Skin epidermis (tissue), 12 donors: ENCODE results near the gene SLC36A4.
"Not testable (repeated sequence)": the region's sequence is repeated elsewhere in the genome, so short reads cannot be mapped to it uniquely, and the experiment has no call there.

ENCODE experiments used
- H3K27ac ChIP-seq, 21 experiments: fragments of 200-600 bp; sonication (generic) in 11 of 21; one replicate each; pipeline ENCODE4 v1.5.0; 2020; ENCODE audit warnings: mild to moderate bottlenecking in 3 of 21, inconsistent platforms in 2 of 21, moderate library complexity in 2 of 21
- H3K4me3 ChIP-seq, 7 experiments: fragments of 200-600 bp; sonication (generic) in 2 of 7; one replicate each; pipeline ENCODE4 v1.5.0; 2020; ENCODE audit warnings: inconsistent platforms in 2 of 7, mild to moderate bottlenecking in 2 of 7, moderate library complexity in 1 of 7

Gene SLC36A4

DNA sequence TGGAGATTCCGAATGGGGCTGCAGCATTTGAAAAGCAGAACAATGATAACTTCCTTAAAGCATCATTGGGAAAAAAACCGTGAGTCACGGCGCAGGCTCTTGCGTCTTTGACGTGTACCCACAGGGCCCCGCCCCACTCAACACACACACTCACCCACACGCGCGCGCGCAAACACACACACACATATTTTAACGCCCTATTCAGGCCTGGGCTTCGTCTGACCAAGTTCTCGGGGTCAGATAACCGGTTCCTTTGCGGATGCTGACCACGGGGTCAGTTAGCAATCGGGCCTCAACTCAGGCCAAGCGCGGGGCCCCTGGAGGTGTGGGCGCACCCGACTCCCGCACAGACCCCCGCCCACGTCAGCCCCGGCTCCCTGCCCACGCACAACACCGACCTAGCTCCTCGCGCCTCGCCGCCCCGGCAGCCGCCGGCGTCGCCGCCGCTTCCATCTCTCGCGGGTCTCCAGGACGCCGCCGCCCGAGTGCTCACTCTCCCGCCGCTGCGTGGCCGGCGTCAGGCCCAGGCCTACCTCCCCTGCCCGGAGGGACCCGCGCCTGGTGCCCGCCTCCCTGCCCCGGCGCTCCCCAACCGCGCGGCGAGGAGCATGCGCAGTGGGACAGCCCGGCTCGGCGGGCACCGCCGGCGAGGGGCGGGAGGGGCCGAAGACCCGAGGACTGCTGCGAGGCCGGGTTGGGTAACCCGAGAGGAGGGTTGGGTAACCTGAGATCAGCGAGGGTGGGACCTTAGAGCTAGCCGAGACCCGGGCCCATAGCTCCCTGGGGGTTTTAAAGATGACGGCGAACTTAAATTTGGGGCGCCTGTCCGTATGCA, at the start of gene SLC36A4:
Gene SLC36A4, minus strand, starts transcription at position 612 of the 835 bp plus-strand sequence. Its CDS starts 159 bp downstream, at position 453.
- Histone ChIP-seq H3K4me3 (peak within 1 kb of the TSS; percentile 51 to 85 (median 80)), H3K27ac (peak within 1 kb of the TSS; percentile 89 to 100 (median 98))

DNA sequence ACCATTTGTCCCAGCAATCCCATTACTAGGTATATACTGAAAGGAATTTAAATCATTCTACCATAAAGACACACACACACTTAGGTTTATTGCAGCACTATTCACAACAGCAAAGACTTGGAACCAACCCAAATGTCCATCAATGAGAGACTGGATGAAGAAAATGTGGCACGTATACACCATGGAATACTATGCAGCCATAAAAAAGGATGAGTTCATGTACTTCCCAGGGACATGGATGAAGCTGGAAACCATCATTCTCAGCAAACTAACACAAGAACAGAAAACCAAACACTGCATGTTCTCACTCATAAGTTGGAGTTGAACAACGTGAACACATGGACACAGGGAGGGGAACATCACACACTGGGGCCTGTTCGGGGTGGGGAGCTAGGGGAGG, 49.0 kb upstream of the SLC36A4 start:
- H3K4me3 ChIP-seq, H3K27ac ChIP-seq: not testable (repeated sequence)

DNA sequence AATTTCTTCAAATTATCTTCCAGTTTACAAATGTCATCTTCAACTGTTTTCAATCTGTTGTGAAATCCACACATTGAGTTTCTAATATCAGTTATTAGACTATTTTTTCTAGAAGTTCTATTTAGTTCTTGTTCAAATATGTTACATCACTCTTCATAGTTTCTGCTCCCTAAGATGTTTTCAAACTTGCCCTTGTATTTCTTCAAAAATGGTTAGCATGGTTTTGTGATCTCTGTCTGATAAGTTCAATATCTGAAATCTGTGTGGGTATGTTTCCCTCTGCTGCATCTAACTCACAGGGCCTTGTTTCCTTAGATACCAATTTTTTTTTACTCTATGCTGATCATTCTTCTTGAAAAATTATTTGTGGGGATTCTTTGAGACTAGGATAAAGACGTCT, 46.2 kb upstream of the SLC36A4 start:
- Histone ChIP-seq H3K27ac (no peak overlapping the region), H3K4me3 (no peak overlapping the region)

DNA sequence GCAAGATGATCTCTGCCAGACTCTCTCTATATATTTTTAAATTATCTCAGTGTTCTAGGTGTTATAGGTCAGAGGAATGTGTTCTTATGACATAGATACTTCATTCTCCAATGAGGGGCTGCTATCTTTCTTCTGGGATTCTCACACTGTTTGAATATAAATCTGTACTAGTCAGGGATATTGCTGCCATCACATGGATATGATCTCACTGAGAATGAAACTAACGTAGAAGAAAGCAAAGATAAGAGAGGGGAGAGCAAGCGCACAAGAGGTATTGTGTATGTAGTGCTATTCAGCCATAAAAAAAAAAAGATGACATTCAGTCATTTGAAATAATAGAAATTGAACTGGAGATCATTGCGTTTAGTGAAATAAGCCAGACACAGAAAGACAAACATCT, 42.2 kb upstream of the SLC36A4 start:
- H3K4me3 ChIP-seq = no peak overlapping the region
- no peak overlapping the region for H3K27ac ChIP-seq

DNA sequence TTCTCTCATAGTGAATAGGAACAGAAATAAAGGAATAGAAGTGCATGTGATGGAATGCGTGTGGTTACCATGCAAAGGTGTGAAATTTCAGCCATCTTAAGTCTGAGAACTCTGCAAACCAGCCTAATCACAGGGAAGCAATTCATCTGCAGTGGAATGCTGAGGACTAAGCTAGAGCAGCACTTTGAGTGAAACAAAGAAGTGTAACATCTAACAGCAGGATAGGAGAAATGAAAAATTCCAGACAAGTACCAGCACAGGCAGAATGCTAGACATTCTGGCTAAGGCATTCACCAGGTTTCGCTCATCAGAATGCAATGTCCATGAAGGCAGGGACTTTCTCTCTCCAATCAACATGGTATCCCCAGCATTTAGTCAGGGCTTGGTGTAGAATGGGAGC, 41.2 kb upstream of the SLC36A4 start:
- Histone ChIP-seq H3K27ac (no peak overlapping the region), H3K4me3 (no peak overlapping the region)

DNA sequence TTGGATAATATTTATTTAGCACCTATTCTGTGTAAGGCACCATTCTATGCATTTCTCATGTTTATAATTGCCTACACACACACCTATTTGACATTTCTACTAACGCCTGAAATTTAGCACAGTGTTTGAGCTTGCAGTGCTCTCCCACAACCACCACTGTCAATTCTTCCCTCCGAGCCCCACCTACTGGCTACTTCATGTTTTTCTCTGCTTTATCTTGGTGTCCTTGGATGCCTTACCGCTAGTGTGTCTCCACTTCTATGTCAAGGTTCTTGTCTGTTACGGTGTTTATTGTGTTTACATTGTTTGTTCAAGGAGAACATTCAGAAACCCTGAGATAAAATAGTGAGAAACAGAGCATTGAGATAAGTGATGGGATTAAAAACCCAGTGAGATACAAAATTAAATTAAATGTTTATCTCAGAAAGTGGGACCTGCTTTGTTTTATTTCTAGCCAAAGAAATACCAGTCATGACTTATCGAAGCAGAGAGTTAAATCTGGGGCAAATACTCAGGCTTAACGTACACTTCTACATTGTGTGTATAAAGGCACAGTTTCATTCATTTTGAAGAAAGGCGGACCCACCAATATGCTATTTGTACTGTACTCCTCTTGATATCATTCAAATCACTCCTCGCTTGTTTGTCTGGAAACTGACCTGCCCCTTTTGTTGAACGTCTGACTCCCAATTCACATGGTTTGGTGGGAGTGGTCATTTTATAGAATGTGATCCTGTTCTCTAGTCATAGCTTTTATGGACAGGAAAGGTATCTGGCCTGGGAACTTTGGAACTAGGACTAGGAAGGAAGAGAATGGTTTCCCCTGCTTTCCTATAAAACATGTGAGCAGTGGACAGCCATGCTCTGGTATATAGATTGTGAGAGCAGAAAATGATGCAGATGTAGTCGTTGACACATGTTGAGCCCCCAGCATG, 39.2 kb upstream of the SLC36A4 start:
- H3K4me3 ChIP-seq = no peak overlapping the region

DNA sequence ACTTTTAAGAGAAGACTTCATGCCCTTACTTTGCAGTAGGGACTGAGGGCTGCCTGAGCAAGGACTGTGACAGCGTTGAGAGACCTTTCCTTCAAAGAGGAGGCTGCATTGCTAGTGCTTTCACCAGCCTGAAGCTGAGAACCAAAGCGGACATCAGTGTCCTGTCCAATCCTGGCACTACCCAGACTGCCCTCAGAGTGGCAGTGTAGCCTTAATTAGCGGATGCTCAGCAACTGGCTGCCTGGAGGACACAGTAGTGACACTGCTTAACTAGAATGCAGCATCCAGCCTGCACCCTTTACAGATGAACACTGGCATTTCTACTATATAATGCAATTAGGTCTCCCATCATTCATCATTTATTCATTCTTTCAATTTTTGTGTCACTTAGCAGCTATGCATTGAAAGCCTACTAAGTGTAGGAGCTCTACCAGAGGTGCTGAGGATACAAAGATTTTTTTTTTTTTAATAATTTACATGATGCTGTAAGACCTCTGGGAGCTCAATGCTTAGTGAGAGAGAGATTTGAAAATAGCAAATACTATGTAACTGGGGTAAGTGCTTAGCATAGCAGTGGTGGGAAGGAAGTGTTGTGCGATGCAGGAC, 36.9 kb upstream of the SLC36A4 start:
- Histone ChIP-seq H3K27ac (no peak overlapping the region), H3K4me3 (no peak overlapping the region)

More for the DNA sequence above, 39.2 kb upstream of the SLC36A4 start:
- H3K27ac ChIP-seq = no peak overlapping the region

DNA sequence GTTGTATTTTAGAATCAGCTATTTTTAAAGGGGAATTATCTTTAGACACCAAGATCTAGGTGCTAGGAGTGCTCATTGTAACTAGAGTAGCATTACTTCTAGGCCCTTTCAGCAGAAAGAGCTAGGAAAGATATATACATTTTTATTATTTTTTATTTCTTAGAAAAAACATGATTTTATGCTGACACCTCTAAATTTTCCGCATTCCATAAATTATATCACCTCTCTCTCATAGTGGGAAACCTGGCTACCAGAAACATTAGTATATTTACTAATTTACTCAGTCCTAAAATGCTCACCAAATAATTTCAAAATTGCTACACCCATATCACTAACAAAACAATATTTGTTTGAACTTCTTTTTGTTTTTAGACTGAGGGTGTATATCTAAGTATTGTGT, 32.1 kb upstream of the SLC36A4 start:
- no peak overlapping the region for H3K27ac ChIP-seq
- no peak overlapping the region for H3K4me3 ChIP-seq

DNA sequence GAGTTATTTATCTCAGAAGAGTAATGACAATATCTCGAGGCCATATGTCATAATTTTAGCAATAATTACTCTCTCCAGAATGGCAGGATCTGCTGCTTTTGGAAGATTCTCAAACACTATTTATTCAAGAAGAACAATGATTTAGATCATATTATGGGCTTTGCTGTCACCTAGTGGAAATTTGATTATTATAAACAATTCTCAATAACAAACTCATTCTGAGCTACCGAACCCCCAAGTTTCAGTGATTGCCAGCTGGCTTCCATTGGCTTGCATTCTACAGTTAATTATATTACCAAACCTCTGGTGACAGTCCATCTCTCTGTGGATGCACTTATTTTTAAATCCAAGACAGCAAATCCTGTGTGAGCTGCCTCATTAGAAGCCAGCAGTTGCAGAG, 27.9 kb upstream of the SLC36A4 start:
- H3K4me3 ChIP-seq = no peak overlapping the region
- H3K27ac ChIP-seq = no peak overlapping the region

DNA sequence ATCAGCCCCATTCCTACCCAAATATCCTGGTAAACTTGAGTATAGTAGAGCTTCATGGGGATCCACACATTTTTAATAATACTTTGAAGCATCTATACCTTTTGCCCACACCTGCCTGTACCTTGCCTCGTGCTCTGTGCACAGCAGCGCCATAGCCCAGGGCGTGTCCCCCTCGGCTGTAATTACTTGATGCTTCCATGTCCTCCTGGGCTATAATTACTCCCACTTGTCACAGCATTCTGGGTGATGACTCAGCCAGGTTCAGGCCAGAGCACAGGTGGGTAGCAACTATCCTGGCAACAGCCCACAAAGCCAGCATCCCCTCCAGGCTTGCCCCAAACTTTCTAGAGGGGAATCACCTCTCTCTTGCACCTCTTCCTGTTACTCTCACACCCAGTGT, 23.7 kb upstream of the SLC36A4 start:
- H3K27ac ChIP-seq = no peak overlapping the region
- H3K4me3 ChIP-seq = no peak overlapping the region

DNA sequence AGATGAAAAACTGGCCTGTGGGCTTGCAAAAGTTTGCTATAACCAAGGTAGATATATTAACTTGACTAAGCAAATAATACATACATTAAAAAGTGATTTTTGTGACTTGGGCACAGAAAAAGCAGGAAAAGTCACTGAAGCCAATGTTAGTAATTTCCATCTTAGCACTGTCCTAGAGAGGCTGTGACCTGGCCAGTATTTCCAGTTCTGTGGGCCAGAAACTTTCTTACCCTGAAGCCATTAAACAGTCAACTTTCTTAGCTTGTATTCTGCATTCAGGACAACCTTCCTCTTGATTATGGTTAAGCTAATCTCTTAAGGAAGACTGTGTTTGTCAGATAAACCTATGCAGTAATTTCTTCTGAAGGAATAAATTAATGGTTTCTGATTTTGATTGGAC, 22.3 kb upstream of the SLC36A4 start:
- H3K27ac ChIP-seq = no peak overlapping the region
- H3K4me3 ChIP-seq = no peak overlapping the region

DNA sequence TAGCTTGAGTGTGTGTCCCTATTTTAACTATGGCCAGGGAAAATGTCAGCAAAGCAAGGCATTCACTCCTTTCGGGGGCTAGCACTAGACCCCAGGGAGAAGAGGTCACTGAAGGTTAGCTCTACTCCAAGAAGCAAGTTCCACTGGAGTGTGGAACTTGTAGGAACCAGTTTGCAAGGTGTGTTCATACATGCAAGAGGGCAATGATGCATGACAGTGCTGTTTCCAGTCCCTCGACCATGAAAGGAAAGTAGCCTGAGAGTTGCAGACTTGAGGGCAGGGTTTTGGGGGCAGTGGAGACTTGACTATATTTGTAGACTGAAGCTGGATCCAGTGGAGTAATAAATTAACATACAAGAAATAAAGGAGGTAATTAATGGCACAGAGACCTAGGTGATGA, 21.6 kb upstream of the SLC36A4 start:
- no peak overlapping the region for H3K4me3 ChIP-seq
- H3K27ac ChIP-seq = no peak overlapping the region

DNA sequence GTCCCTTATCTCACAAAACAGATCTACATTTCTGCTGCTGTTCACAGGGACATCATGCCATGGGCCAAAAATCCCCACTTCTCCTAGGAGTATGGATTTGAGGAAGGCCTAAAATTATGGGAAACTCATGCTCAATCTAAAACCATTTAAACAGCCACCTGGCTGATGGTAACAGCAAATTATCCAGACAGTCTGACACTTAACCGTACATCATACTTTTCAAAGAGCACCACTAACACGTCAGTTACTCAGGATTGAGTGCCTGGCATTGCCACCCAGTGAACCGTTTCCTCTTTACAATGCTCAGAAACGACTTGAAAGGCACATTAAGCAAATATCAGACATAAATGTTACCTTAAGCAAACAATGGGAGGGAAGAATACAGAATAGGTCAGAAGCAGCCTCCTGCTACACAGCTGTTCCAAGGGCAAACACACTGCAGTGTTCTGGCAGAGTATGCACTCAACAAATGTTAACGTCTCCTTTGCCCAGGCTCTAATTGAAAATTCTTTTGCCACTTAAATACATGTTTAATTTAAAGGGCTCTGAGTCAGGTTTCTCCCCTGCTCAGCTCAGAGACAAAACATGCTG, 18.8 kb upstream of the SLC36A4 start:
- no peak overlapping the region for H3K4me3 ChIP-seq
- no peak overlapping the region for H3K27ac ChIP-seq

DNA sequence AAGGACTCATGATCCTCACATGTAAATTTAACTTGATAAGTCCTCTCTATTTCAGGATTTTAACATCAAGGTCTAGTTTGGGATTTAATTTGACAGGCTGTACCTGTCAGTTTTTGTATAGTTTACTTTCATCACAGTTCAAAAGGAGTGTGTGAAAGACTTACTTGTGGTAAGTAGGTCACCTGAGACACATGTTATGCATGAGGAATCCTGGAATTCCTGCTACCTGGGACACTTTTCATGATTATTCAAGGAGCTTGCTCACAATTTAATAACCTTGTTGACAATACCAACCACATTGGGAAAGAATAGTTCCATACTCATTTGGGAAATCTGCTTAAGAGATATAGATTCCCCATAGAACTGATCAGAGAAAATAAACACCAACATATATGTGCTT, 15.8 kb upstream of the SLC36A4 start:
- no peak overlapping the region for H3K4me3 ChIP-seq

DNA sequence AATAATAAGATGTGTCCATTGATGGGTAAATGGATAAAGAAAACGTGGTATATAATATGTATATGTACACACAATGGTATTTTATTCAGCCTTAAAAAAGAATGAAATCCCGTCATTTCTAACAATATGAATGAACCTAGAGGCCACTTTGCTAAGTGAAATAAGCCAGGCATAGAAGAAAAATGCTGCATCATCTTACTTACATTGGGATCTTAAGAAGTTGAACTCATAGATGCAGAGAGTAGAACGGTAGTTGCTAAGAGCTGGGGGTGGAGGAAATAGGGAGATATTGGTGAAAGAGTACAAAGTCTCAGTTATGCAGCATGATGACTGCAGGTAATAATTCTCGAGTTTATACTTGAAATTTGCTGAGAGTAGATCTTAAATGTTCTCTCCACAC, 14.3 kb upstream of the SLC36A4 start:
- no peak overlapping the region for H3K27ac ChIP-seq
- no peak overlapping the region for H3K4me3 ChIP-seq

More for the DNA sequence above, 15.8 kb upstream of the SLC36A4 start:
- no peak overlapping the region for H3K27ac ChIP-seq

DNA sequence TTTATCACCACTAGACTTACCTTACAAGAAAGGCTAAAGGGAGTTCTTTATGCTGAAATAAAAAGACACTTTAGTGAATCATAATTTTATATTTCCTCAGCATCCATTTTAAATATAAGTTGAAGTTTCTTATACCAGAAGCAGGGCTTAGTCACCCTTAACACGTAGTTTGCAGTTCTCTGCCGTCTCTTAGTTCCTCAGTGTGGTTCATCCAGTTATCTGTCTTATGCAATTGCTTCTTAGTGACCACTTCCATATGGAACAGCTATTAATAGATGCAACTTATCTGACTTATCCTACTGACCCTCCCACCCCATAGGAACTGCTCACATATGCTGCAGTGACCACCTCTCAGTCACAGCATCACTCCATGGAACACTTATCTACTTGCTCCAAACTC, 11.7 kb upstream of the SLC36A4 start:
- Histone ChIP-seq H3K4me3 (no peak overlapping the region), H3K27ac (no peak overlapping the region)

DNA sequence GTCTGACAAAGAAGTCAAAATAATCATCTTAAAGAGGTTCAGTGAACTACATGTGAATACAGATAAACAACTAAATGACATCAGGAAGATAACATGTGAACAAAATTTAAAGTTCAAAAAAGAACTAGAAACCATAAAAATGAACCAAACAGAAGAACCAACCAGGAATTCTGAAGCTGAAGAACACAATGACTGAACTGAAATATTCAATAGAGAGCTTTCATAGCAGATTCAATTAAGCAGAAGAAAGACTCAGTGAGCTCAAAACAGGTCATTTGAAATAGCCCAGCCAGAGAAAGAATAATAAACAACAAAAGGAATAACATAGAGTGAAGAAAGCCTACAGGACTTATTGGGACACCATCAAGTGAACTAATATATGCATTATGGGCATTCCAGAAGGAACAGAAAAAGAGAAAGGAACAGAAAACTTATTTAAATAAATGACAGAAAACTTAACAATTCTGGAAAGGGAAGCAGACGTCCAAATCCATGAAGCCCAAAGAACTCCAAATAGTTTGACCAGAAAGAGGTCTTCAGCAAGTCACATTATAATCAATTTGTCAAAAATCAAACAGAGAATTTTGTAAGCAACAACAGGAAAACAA, 11.0 kb upstream of the SLC36A4 start:
- no peak overlapping the region for H3K4me3 ChIP-seq
- no peak overlapping the region for H3K27ac ChIP-seq

DNA sequence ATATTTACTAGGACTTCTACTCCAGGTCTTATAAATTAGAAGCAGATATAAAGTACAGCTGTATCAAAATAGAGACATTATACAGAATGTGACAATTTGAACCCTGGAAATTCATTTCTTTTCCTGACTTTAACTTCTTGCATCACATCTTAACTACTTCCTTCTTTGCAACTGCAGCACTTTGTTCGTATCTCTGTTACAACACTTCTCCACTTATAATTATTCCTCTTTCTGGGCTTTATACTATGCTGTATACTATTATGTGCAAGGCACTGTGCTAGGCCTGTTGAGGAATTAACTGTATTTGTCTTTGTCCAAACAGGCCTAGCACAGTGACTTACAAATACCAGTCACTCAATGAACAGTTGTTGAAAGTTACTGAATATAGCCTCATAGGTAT, 1.8 kb upstream of the SLC36A4 start:
- H3K4me3 ChIP-seq = no peak overlapping the region
- no peak overlapping the region for H3K27ac ChIP-seq

DNA sequence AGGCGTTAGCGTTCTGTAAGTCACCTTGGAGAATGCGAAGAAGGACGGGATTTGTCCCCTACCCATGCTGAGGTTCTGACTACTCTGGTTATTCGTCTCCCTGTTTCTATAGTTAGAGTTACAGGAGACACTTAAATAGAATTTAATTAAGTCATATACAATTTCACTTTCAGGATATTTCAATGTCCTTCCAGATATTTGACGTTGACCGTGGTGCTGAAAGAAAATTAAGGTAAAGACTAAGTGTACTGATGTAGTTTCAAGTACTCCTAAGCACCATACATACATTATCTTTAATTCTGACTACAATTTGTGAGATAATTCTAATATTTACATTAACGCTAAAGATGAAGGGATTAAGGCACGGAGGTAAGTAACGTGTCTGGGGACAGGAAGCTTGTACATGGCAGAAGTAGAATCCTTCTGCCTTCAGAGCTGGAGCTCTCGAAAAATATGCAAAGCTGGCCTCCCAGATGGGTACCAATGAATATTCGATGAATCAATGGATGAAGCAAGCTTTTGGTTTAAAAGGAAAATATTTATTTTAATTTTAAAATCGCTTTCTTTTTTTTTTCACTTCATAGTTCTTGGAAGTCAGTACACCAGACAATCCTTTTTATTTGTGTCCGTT, 539 bp upstream of the SLC36A4 start:
- H3K4me3 ChIP-seq = peak overlapping the region; percentile 51 to 85 (median 80)
- H3K27ac ChIP-seq = peak overlapping the region in 18 of 21 experiments; percentile 90 to 100 (median 98)
